HepG2 (cell line): ENCODE results near the gene C2orf80. TPM values are rescaled to one million over a fixed set of nuclear protein-coding genes. Genes with fewer than 3 reads are reported as not detected.

Source experiments
- ARID2 ChIP-seq: sonication (generic); formaldehyde crosslinking; IDR thresholded peaks from 2 replicates; pipeline ENCODE4 v1.8.1; 2022; ENCODE audit warnings: mild to moderate bottlenecking, missing genetic modification reagents, borderline replicate concordance
- ELF1 ChIP-seq: sonication (generic); formaldehyde crosslinking; IDR thresholded peaks from 2 replicates; pipeline ENCODE4 v1.4.0; 2020; ENCODE audit warnings: missing genetic modification reagents
- HNF4A ChIP-seq: sonication (generic); formaldehyde crosslinking; IDR thresholded peaks from 2 replicates; pipeline ENCODE4 v1.4.0; 2020; ENCODE audit warnings: missing genetic modification reagents
- MAF1 ChIP-seq: sonication (generic); formaldehyde crosslinking; IDR thresholded peaks from 2 replicates; pipeline ENCODE4 v1.5.0; 2020; ENCODE audit warnings: missing genetic modification reagents, borderline replicate concordance
- MLLT10 ChIP-seq: sonication (generic); formaldehyde crosslinking; IDR thresholded peaks from 2 replicates; pipeline ENCODE4 v1.4.0; 2020; ENCODE audit warnings: missing genetic modification reagents
- MTF2 ChIP-seq: sonication (generic); formaldehyde crosslinking; IDR thresholded peaks from 2 replicates; pipeline ENCODE4 v1.5.0; 2020; ENCODE audit warnings: missing genetic modification reagents, borderline replicate concordance
- PAWR ChIP-seq: sonication (generic); formaldehyde crosslinking; IDR thresholded peaks from 2 replicates; pipeline ENCODE4 v1.4.0; 2020; ENCODE audit warnings: missing genetic modification reagents, mild to moderate bottlenecking, borderline replicate concordance
- SOX13 ChIP-seq, 3 experiments: fragments of 450-650 bp in 1 of 3; sonication (generic) in 1 of 3; formaldehyde crosslinking in 1 of 3; IDR thresholded peaks in 2 of 3; conservative IDR thresholded peaks in 1 of 3; 2 replicates each; pipeline versions ENCODE4 v1.5.0 to v1.6.1; 2016 to 2020; ENCODE audit warnings: antibody characterized with exemption in 1 of 3, mild to moderate bottlenecking in 1 of 3, missing compliant biosample characterization in 1 of 3, missing genetic modification reagents in 1 of 3, moderate library complexity in 1 of 3
- ZNF138 ChIP-seq: sonication (generic); formaldehyde crosslinking; IDR thresholded peaks from 2 replicates; pipeline ENCODE4 v1.5.0; 2020; ENCODE audit warnings: mild to moderate bottlenecking, low read depth, missing genetic modification reagents
- ZNF569 ChIP-seq: sonication (generic); formaldehyde crosslinking; IDR thresholded peaks from 2 replicates; pipeline ENCODE4 v1.5.0; 2020; ENCODE audit warnings: mild to moderate bottlenecking, missing genetic modification reagents, moderate library complexity, borderline replicate concordance
- ZNF607 ChIP-seq: sonication (generic); formaldehyde crosslinking; IDR thresholded peaks from 2 replicates; pipeline ENCODE4 v1.5.1; 2020; ENCODE audit warnings: missing genetic modification reagents, mild to moderate bottlenecking, borderline replicate concordance
- ZNF703 ChIP-seq: sonication (generic); formaldehyde crosslinking; IDR thresholded peaks from 2 replicates; pipeline ENCODE4 v1.5.1; 2020; ENCODE audit warnings: missing genetic modification reagents, mild to moderate bottlenecking, moderate library complexity, borderline replicate concordance
- ZNF761 ChIP-seq: sonication (generic); formaldehyde crosslinking; conservative IDR thresholded peaks from 2 replicates; pipeline ENCODE4 v1.4.0; 2020; ENCODE audit warnings: mild to moderate bottlenecking, missing genetic modification reagents
- ZNF816 ChIP-seq: sonication (generic); formaldehyde crosslinking; IDR thresholded peaks from 2 replicates; pipeline ENCODE4 v1.8.0; 2022; ENCODE audit warnings: missing genetic modification reagents, mild to moderate bottlenecking, borderline replicate concordance
- ZZZ3 ChIP-seq: sonication (generic); formaldehyde crosslinking; IDR thresholded peaks from 2 replicates; pipeline ENCODE4 v1.4.0; 2020; ENCODE audit warnings: missing genetic modification reagents, mild to moderate bottlenecking, borderline replicate concordance
- polyA plus RNA-seq, 8 experiments: library from polyadenylated mRNA; depleted of rRNA in 3 of 8; stranded (reverse) in 7 of 8; unstranded in 1 of 8; fragments of >200 nt; fragmentation: Illumina TruSeq in 4 of 8; extraction: Trizol in 4 of 8; gene quantifications; 2 replicates each; pipeline versions ENCODE4 v1.2.1 to v1.2.3, GENCODE V29; 2011 to 2016; ENCODE audit warnings: low read depth in 4 of 8, missing spikeins in 1 of 8, mixed read lengths in 1 of 8; ENCODE audit not compliant: insufficient read depth in 1 of 8
- total RNA-seq, 5 experiments: library from RNA; depleted of rRNA; stranded (reverse); fragments of >200 nt; fragmentation: Illumina TruSeq; extraction: Trizol; gene quantifications; 2 replicates each; pipeline ENCODE4 v1.2.3, GENCODE V29; 2016; ENCODE audit warnings: low read depth in 1 of 5
- TF ChIP-seq, protein P1 (sequence below): sonication (generic); formaldehyde crosslinking; IDR thresholded peaks from 2 replicates; pipeline ENCODE4 v1.4.0; 2020; ENCODE audit warnings: low read depth, mild to moderate bottlenecking, missing genetic modification reagents
- TF ChIP-seq, protein P2 (sequence below): sonication (generic); formaldehyde crosslinking; IDR thresholded peaks from 2 replicates; pipeline ENCODE4 v1.8.0; 2022; ENCODE audit warnings: mild to moderate bottlenecking, missing genetic modification reagents
- TF ChIP-seq, protein P3 (sequence below): sonication (generic); formaldehyde crosslinking; IDR thresholded peaks from 2 replicates; pipeline ENCODE4 v1.8.0; 2022; ENCODE audit warnings: mild to moderate bottlenecking, missing genetic modification reagents, borderline replicate concordance
- TF ChIP-seq, protein P4 (sequence below): fragments of 450-650 bp; IDR thresholded peaks from 2 replicates; pipeline ENCODE4 v1.6.1; 2016
- TF ChIP-seq, protein P5 (sequence below): sonication (generic); formaldehyde crosslinking; IDR thresholded peaks from 2 replicates; pipeline ENCODE4 v1.4.0; 2020; ENCODE audit warnings: mild to moderate bottlenecking, missing genetic modification reagents

The C2orf80 gene
- total and polyA plus RNA-seq, 2 of the 13 experiments (the other 11 are each of a cell fraction or from before 2014, with no cell fraction given): not detected

DNA sequence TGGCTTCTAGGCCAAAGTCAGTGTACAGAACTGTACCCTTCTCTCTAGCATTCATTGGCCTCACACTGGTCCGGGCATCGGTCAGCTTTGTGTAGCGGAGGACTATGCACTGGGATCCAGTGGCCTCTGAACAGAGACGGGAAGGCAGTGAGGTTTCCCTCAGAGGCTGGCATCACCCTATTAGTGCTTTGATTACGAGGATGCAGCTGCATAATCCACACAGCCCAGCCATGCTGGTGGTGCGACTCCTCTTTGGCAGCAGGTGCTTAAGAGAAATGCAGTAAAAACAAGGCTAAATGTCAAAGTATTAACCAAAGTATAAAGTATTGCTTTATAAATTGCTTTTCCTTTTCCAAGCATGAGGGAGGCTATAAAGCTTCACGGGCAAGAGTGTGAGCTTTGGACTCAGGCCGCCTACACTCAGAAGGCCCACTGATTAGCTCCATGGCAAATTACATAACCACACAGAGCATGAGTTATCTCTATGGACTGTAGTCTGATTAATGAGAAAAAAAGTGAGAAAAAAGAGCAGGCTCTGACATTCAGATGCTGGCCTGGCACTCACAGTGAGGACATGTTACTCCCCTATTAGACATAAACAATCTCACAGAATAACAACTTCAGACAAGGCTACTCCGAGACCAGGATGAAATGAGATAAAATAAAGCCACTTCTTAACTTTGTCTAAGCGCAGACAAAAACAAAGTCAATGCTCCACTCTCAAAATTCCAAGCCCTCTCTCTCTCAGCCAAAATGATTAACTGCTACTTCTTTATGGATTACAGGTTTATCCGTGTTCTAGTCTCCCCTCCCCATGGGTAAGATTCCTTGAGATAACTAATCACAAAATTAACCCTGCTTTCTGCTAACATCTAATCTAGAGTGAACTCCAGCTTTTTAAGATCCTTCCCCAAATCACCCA is 53.8 kb downstream of the C2orf80 start (continued):
- TF ChIP-seq MLLT10 (CRISPR knock-in tag): no peak
- no peak for TF ChIP-seq PAWR
- no peak for TF ChIP-seq ZNF138 (CRISPR knock-in tag)
- TF ChIP-seq, protein P1, sequence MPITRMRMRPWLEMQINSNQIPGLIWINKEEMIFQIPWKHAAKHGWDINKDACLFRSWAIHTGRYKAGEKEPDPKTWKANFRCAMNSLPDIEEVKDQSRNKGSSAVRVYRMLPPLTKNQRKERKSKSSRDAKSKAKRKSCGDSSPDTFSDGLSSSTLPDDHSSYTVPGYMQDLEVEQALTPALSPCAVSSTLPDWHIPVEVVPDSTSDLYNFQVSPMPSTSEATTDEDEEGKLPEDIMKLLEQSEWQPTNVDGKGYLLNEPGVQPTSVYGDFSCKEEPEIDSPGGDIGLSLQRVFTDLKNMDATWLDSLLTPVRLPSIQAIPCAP (CRISPR knock-in tag): no peak
- TF ChIP-seq ZNF703 (CRISPR knock-in tag): no peak
- no peak for TF ChIP-seq SOX13 (IDR thresholded peaks at IDR 0.05)
- TF ChIP-seq SOX13 (CRISPR knock-in tag; conservative IDR thresholded peaks at IDR 0.05 in 1 of 2, IDR thresholded peaks at IDR 0.05 in 1 of 2): peak in 1 of 2 experiments; percentile 70; a peak in 2 of 4 replicates
- TF ChIP-seq, protein P2, sequence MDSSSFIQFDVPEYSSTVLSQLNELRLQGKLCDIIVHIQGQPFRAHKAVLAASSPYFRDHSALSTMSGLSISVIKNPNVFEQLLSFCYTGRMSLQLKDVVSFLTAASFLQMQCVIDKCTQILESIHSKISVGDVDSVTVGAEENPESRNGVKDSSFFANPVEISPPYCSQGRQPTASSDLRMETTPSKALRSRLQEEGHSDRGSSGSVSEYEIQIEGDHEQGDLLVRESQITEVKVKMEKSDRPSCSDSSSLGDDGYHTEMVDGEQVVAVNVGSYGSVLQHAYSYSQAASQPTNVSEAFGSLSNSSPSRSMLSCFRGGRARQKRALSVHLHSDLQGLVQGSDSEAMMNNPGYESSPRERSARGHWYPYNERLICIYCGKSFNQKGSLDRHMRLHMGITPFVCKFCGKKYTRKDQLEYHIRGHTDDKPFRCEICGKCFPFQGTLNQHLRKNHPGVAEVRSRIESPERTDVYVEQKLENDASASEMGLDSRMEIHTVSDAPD (CRISPR knock-in tag): 0 out of 2 replicates have a peak, but pooled peaks have one; percentile 30
- no peak for TF ChIP-seq MAF1
- 0 out of 2 replicates have a peak, but pooled peaks have one; percentile 66 for TF ChIP-seq ARID2 (CRISPR knock-in tag)
- no peak for TF ChIP-seq ZZZ3 (CRISPR knock-in tag)
- TF ChIP-seq, protein P3, sequence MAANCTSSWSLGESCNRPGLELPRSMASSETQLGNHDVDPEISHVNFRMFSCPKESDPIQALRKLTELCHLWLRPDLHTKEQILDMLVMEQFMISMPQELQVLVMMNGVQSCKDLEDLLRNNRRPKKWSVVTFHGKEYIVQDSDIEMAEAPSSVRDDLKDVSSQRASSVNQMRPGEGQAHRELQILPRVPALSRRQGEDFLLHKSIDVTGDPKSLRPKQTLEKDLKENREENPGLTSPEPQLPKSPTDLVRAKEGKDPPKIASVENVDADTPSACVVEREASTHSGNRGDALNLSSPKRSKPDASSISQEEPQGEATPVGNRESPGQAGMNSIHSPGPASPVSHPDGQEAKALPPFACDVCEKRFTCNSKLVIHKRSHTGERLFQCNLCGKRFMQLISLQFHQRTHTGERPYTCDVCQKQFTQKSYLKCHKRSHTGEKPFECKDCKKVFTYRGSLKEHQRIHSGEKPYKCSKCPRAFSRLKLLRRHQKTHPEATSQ (CRISPR knock-in tag): peak; percentile 38; the same call in 1 of the 2 replicates
- TF ChIP-seq ZNF569 (CRISPR knock-in tag): no peak
- TF ChIP-seq, protein P4, sequence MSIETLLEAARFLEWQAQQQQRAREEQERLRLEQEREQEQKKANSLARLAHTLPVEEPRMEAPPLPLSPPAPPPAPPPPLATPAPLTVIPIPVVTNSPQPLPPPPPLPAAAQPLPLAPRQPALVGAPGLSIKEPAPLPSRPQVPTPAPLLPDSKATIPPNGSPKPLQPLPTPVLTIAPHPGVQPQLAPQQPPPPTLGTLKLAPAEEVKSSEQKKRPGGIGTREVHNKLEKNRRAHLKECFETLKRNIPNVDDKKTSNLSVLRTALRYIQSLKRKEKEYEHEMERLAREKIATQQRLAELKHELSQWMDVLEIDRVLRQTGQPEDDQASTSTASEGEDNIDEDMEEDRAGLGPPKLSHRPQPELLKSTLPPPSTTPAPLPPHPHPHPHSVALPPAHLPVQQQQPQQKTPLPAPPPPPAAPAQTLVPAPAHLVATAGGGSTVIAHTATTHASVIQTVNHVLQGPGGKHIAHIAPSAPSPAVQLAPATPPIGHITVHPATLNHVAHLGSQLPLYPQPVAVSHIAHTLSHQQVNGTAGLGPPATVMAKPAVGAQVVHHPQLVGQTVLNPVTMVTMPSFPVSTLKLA: no peak
- no peak for TF ChIP-seq ZNF816 (CRISPR knock-in tag)
- TF ChIP-seq, protein P5, sequence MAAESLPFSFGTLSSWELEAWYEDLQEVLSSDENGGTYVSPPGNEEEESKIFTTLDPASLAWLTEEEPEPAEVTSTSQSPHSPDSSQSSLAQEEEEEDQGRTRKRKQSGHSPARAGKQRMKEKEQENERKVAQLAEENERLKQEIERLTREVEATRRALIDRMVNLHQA (CRISPR knock-in tag): no peak
- no peak for TF ChIP-seq MTF2 (CRISPR knock-in tag)
- peak; percentile 93 for TF ChIP-seq HNF4A (CRISPR knock-in tag)
- no peak for TF ChIP-seq ZNF607 (CRISPR knock-in tag)
- no peak for TF ChIP-seq ZNF761 (CRISPR knock-in tag)
- TF ChIP-seq ELF1 (CRISPR knock-in tag): no peak
